ENCODE measurements around the gene DGKH. TPM values are rescaled to one million over a fixed set of nuclear protein-coding genes. Genes with fewer than 3 reads are reported as not detected.

Gene DGKH
- total and polyA plus RNA-seq, 2 donors (not counting 1 experiment from before 2014, with no cell fraction given): 6.1 to 7.9 TPM

- no peak for TF ChIP-seq EZH2 (IDR thresholded peaks at IDR 0.05; ENCODE audit: low read length, missing control alignments)
- no peak for TF ChIP-seq CTCF (conservative IDR thresholded peaks at IDR 0.05 in 1 of 2, IDR thresholded peaks at IDR 0.05 in 1 of 2; ENCODE audit: low read depth in 1 of 2, low read length in 2 of 2)
- Histone ChIP-seq H3K27ac (ENCODE audit: insufficient read depth, low read length) (no peak overlapping the region), H3K9me3 (ENCODE audit: control insufficient read depth, insufficient read depth, low read depth, low read length) (no peaks in the 10 kb centered on the region), H4K20me1 (ENCODE audit: control insufficient read depth, extremely low read depth, insufficient read depth, low read length) (no peaks in the 10 kb centered on the region), H3K36me3 (ENCODE audit: control insufficient read depth, insufficient read depth, low read length) (no peaks in the 10 kb centered on the region), H3K4me3 (replicated peaks in 1 of 4; ENCODE audit: control extremely low read depth in 1 of 4, insufficient read depth in 1 of 4, low read depth in 3 of 4, low read length in 4 of 4) (no peak overlapping the region), H3K79me2 (ENCODE audit: control insufficient read depth, insufficient read depth, low read length) (no peaks in the 10 kb centered on the region), H3K9ac (ENCODE audit: insufficient read depth, low read length) (no peak overlapping the region), H3K4me1 (ENCODE audit: control insufficient read depth, extremely low read depth, insufficient read depth, low read length) (no peaks in the 10 kb centered on the region), H3K4me2 (ENCODE audit: extremely low read depth, insufficient read depth, low read length) (no peak overlapping the region), H2AFZ (ENCODE audit: low read length) (no peak overlapping the region), H3K27me3 (ENCODE audit: control insufficient read depth, insufficient read depth, low read length) (no peaks in the 10 kb centered on the region)
- no peak for DNase-seq (ENCODE audit: low read depth in 2 of 2)
Observed at GRCh38 chr13:42259515-42259914, 211.1 kb downstream of the DGKH start.

DNA sequence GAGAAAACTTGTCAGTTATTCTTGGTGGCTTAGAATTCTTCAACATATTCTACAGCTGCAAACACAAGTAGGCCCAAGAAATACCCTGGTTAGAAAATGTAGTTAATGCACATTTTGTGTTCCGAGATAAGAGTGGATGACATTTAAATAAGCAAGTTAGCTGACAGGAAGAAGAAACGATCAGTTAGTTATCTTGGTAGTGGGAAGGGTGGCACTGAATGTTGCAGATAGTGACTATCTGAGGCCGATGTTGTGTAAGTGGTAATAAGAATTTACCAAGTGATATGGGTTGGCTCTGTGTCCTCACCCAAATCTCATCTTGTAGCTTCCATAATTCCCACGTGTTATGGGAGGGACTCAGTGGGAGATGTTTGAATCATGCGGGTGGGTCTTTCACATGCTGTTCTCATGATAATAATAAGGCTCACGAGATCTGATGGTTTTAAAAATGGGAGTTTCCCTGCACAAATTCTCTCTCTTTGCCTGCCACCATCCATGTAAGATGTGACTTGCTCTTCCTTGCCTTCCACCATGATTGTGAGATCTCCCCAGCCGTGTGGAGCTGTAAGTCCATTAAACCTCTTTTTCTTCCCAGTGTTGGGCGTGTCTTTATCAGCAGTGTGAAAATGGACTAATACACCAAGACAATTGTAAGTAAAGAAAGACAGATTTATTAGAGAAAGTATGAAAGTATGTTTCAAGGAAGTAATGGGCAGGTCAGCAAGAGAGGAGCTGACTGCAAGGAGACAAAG is 212.6 kb downstream of the DGKH start:
- Histone ChIP-seq H2AFZ (ENCODE audit: low read length) (no peak overlapping the region), H3K27me3 (ENCODE audit: control insufficient read depth, insufficient read depth, low read length) (no peaks in the 10 kb centered on the region), H3K4me3 (replicated peaks in 1 of 4; ENCODE audit: control extremely low read depth in 1 of 4, insufficient read depth in 1 of 4, low read depth in 3 of 4, low read length in 4 of 4) (no peak overlapping the region), H3K9me3 (ENCODE audit: control insufficient read depth, insufficient read depth, low read depth, low read length) (no peaks in the 10 kb centered on the region), H3K4me2 (ENCODE audit: extremely low read depth, insufficient read depth, low read length) (no peak overlapping the region), H3K36me3 (ENCODE audit: control insufficient read depth, insufficient read depth, low read length) (no peaks in the 10 kb centered on the region), H3K9ac (ENCODE audit: insufficient read depth, low read length) (no peak overlapping the region), H3K27ac (ENCODE audit: insufficient read depth, low read length) (no peak overlapping the region), H3K79me2 (ENCODE audit: control insufficient read depth, insufficient read depth, low read length) (no peaks in the 10 kb centered on the region), H3K4me1 (ENCODE audit: control insufficient read depth, extremely low read depth, insufficient read depth, low read length) (no peaks in the 10 kb centered on the region), H4K20me1 (ENCODE audit: control insufficient read depth, extremely low read depth, insufficient read depth, low read length) (no peaks in the 10 kb centered on the region)
- no peak for DNase-seq (ENCODE audit: low read depth in 2 of 2)
- TF ChIP-seq CTCF (conservative IDR thresholded peaks at IDR 0.05 in 1 of 2, IDR thresholded peaks at IDR 0.05 in 1 of 2; ENCODE audit: low read depth in 1 of 2, low read length in 2 of 2) (no peak), EZH2 (IDR thresholded peaks at IDR 0.05; ENCODE audit: low read length, missing control alignments) (no peak)

GRCh38 chr13:42266473-42266872 is 218.0 kb downstream of the DGKH start:
- Histone ChIP-seq H3K27me3 (ENCODE audit: control insufficient read depth, insufficient read depth, low read length) (no peaks in the 10 kb centered on the region), H3K4me2 (ENCODE audit: extremely low read depth, insufficient read depth, low read length) (peak overlapping the region; percentile 18), H3K4me1 (ENCODE audit: control insufficient read depth, extremely low read depth, insufficient read depth, low read length) (peaks cover 8% of the 10 kb centered on the region), H3K9ac (ENCODE audit: insufficient read depth, low read length) (no peak overlapping the region), H2AFZ (ENCODE audit: low read length) (peak overlapping the region; percentile 9), H4K20me1 (ENCODE audit: control insufficient read depth, extremely low read depth, insufficient read depth, low read length) (no peaks in the 10 kb centered on the region), H3K27ac (ENCODE audit: insufficient read depth, low read length) (no peak overlapping the region), H3K36me3 (ENCODE audit: control insufficient read depth, insufficient read depth, low read length) (no peaks in the 10 kb centered on the region), H3K79me2 (ENCODE audit: control insufficient read depth, insufficient read depth, low read length) (no peaks in the 10 kb centered on the region), H3K4me3 (replicated peaks in 1 of 4; ENCODE audit: control extremely low read depth in 1 of 4, insufficient read depth in 1 of 4, low read depth in 3 of 4, low read length in 4 of 4) (no peak overlapping the region), H3K9me3 (ENCODE audit: control insufficient read depth, insufficient read depth, low read depth, low read length) (no peaks in the 10 kb centered on the region)
- TF ChIP-seq EZH2 (IDR thresholded peaks at IDR 0.05; ENCODE audit: low read length, missing control alignments): no peak
- TF ChIP-seq CTCF (conservative IDR thresholded peaks at IDR 0.05 in 1 of 2, IDR thresholded peaks at IDR 0.05 in 1 of 2; ENCODE audit: low read depth in 1 of 2, low read length in 2 of 2): no peak
- peak; percentile 59 to 74 for DNase-seq (ENCODE audit: low read depth in 2 of 2)

All from fibroblast of lung (primary cell).